ENCODE measurements around the gene MYO18B.

MYO18B gene

GRCh38 chr22:26027341-26027740, 285.4 kb downstream of the MYO18B start:
- no peak for TF ChIP-seq SUZ12 (IDR thresholded peaks at IDR 0.05; ENCODE audit: extremely low read depth, insufficient read depth, insufficient read length)
- no peak for TF ChIP-seq YY1 (IDR thresholded peaks at IDR 0.05; ENCODE audit: insufficient read depth, insufficient read length)
- TF ChIP-seq ZNF274 (IDR thresholded peaks at IDR 0.05; ENCODE audit: low read depth, low read length), result no peak
- H3K4me3 ChIP-seq (ENCODE audit: insufficient read length, low read depth), result no peak overlapping the region
- no peak for DNase-seq (ENCODE audit: low read depth, low spot score)
- no peaks in the 10 kb centered on the region for H3K27me3 ChIP-seq (ENCODE audit: insufficient read depth, insufficient read length)
- no peaks in the 10 kb centered on the region for H3K36me3 ChIP-seq (ENCODE audit: insufficient read depth, insufficient read length, low read length)
- H3K4me1 ChIP-seq (ENCODE audit: insufficient read depth, insufficient read length), result no peaks in the 10 kb centered on the region
- peaks cover 7% of the 10 kb centered on the region; the same call in 1 of the 2 replicates for H3K9me3 ChIP-seq (ENCODE audit: insufficient read depth, low read length)
- no peak overlapping the region for H3K9ac ChIP-seq (ENCODE audit: insufficient read length, low read depth)

GRCh38 chr22:26031641-26032040, 289.7 kb downstream of the MYO18B start:
- no peaks in the 10 kb centered on the region for H3K27me3 ChIP-seq (ENCODE audit: insufficient read depth, insufficient read length)
- H3K9ac ChIP-seq (ENCODE audit: insufficient read length, low read depth), result no peak overlapping the region
- DNase-seq (ENCODE audit: low read depth, low spot score), result no peak
- TF ChIP-seq ZNF274 (IDR thresholded peaks at IDR 0.05; ENCODE audit: low read depth, low read length), result no peak
- TF ChIP-seq YY1 (IDR thresholded peaks at IDR 0.05; ENCODE audit: insufficient read depth, insufficient read length), result no peak
- no peak for TF ChIP-seq SUZ12 (IDR thresholded peaks at IDR 0.05; ENCODE audit: extremely low read depth, insufficient read depth, insufficient read length)
- H3K4me1 ChIP-seq (ENCODE audit: insufficient read depth, insufficient read length), result no peaks in the 10 kb centered on the region
- peaks cover 27% of the 10 kb centered on the region for H3K9me3 ChIP-seq (ENCODE audit: insufficient read depth, low read length)
- no peak overlapping the region for H3K4me3 ChIP-seq (ENCODE audit: insufficient read length, low read depth)
- no peaks in the 10 kb centered on the region for H3K36me3 ChIP-seq (ENCODE audit: insufficient read depth, insufficient read length, low read length)

- H3K27me3 ChIP-seq (ENCODE audit: insufficient read depth, insufficient read length), result no peaks in the 10 kb centered on the region
- H3K36me3 ChIP-seq (ENCODE audit: insufficient read depth, insufficient read length, low read length), result no peaks in the 10 kb centered on the region
- no peak overlapping the region for H3K9ac ChIP-seq (ENCODE audit: insufficient read length, low read depth)
- H3K4me1 ChIP-seq (ENCODE audit: insufficient read depth, insufficient read length), result no peaks in the 10 kb centered on the region
- TF ChIP-seq ZNF274 (IDR thresholded peaks at IDR 0.05; ENCODE audit: low read depth, low read length) (no peak), SUZ12 (IDR thresholded peaks at IDR 0.05; ENCODE audit: extremely low read depth, insufficient read depth, insufficient read length) (no peak), YY1 (IDR thresholded peaks at IDR 0.05; ENCODE audit: insufficient read depth, insufficient read length) (no peak)
- DNase-seq (ENCODE audit: low read depth, low spot score), result no peak
- no peak overlapping the region for H3K4me3 ChIP-seq (ENCODE audit: insufficient read length, low read depth)
- H3K9me3 ChIP-seq (ENCODE audit: insufficient read depth, low read length), result peaks cover 41% of the 10 kb centered on the region
Measured at GRCh38 chr22:26033071-26033470, 291.1 kb downstream of the MYO18B start.

- TF ChIP-seq SUZ12 (IDR thresholded peaks at IDR 0.05; ENCODE audit: extremely low read depth, insufficient read depth, insufficient read length) (no peak), YY1 (IDR thresholded peaks at IDR 0.05; ENCODE audit: insufficient read depth, insufficient read length) (no peak), ZNF274 (IDR thresholded peaks at IDR 0.05; ENCODE audit: low read depth, low read length) (no peak)
Measured at GRCh38 chr22:26033586-26033985, 291.6 kb downstream of the MYO18B start.

GRCh38 chr22:26035523-26035922, 293.5 kb downstream of the MYO18B start:
- Histone ChIP-seq H3K4me3 (ENCODE audit: insufficient read length, low read depth) (no peak overlapping the region), H3K9me3 (ENCODE audit: insufficient read depth, low read length) (peaks cover 46% of the 10 kb centered on the region), H3K36me3 (ENCODE audit: insufficient read depth, insufficient read length, low read length) (no peaks in the 10 kb centered on the region), H3K4me1 (ENCODE audit: insufficient read depth, insufficient read length) (no peaks in the 10 kb centered on the region), H3K27me3 (ENCODE audit: insufficient read depth, insufficient read length) (no peaks in the 10 kb centered on the region), H3K9ac (ENCODE audit: insufficient read length, low read depth) (no peak overlapping the region)
- no peak for TF ChIP-seq ZNF274 (IDR thresholded peaks at IDR 0.05; ENCODE audit: low read depth, low read length)
- TF ChIP-seq YY1 (IDR thresholded peaks at IDR 0.05; ENCODE audit: insufficient read depth, insufficient read length), result no peak
- TF ChIP-seq SUZ12 (IDR thresholded peaks at IDR 0.05; ENCODE audit: extremely low read depth, insufficient read depth, insufficient read length), result no peak
- DNase-seq (ENCODE audit: low read depth, low spot score), result no peak

More at GRCh38 chr22:26033586-26033985, 291.6 kb downstream of the MYO18B start:
- H3K27me3 ChIP-seq (ENCODE audit: insufficient read depth, insufficient read length), result no peaks in the 10 kb centered on the region
- H3K9ac ChIP-seq (ENCODE audit: insufficient read length, low read depth), result no peak overlapping the region
- H3K36me3 ChIP-seq (ENCODE audit: insufficient read depth, insufficient read length, low read length), result no peaks in the 10 kb centered on the region
- no peak overlapping the region for H3K4me3 ChIP-seq (ENCODE audit: insufficient read length, low read depth)
- H3K4me1 ChIP-seq (ENCODE audit: insufficient read depth, insufficient read length), result no peaks in the 10 kb centered on the region
- peaks cover 46% of the 10 kb centered on the region for H3K9me3 ChIP-seq (ENCODE audit: insufficient read depth, low read length)
- no peak for DNase-seq (ENCODE audit: low read depth, low spot score)

- H3K4me3 ChIP-seq (ENCODE audit: insufficient read length, low read depth), result no peak overlapping the region
- H3K9ac ChIP-seq (ENCODE audit: insufficient read length, low read depth), result no peak overlapping the region
- TF ChIP-seq ZNF274 (IDR thresholded peaks at IDR 0.05; ENCODE audit: low read depth, low read length) (no peak), SUZ12 (IDR thresholded peaks at IDR 0.05; ENCODE audit: extremely low read depth, insufficient read depth, insufficient read length) (no peak), YY1 (IDR thresholded peaks at IDR 0.05; ENCODE audit: insufficient read depth, insufficient read length) (no peak)
- peaks cover 39% of the 10 kb centered on the region for H3K9me3 ChIP-seq (ENCODE audit: insufficient read depth, low read length)
- no peak for DNase-seq (ENCODE audit: low read depth, low spot score)
- no peaks in the 10 kb centered on the region for H3K36me3 ChIP-seq (ENCODE audit: insufficient read depth, insufficient read length, low read length)
- H3K4me1 ChIP-seq (ENCODE audit: insufficient read depth, insufficient read length), result no peaks in the 10 kb centered on the region
- H3K27me3 ChIP-seq (ENCODE audit: insufficient read depth, insufficient read length), result no peaks in the 10 kb centered on the region
Measured at GRCh38 chr22:26038365-26038764, 296.4 kb downstream of the MYO18B start.

- Histone ChIP-seq H3K9ac (ENCODE audit: insufficient read length, low read depth) (no peak overlapping the region), H3K36me3 (ENCODE audit: insufficient read depth, insufficient read length, low read length) (no peaks in the 10 kb centered on the region), H3K9me3 (ENCODE audit: insufficient read depth, low read length) (peaks cover 17% of the 10 kb centered on the region; the same call in 1 of the 2 replicates), H3K27me3 (ENCODE audit: insufficient read depth, insufficient read length) (no peaks in the 10 kb centered on the region), H3K4me1 (ENCODE audit: insufficient read depth, insufficient read length) (peaks cover 2% of the 10 kb centered on the region), H3K4me3 (ENCODE audit: insufficient read length, low read depth) (no peak overlapping the region)
- TF ChIP-seq YY1 (IDR thresholded peaks at IDR 0.05; ENCODE audit: insufficient read depth, insufficient read length) (no peak), ZNF274 (IDR thresholded peaks at IDR 0.05; ENCODE audit: low read depth, low read length) (no peak), SUZ12 (IDR thresholded peaks at IDR 0.05; ENCODE audit: extremely low read depth, insufficient read depth, insufficient read length) (no peak)
- no peak for DNase-seq (ENCODE audit: low read depth, low spot score)
Measured at GRCh38 chr22:26041931-26042330, 299.9 kb downstream of the MYO18B start.
